Natural killer cell (primary cell): ENCODE measurements around the gene LHX3. TPM values are rescaled to one million over a fixed set of nuclear protein-coding genes. Genes with fewer than 3 reads are reported as not detected.

Experiments
- ATAC-seq, 3 donors: fragments of 150-1000 bp in 2 of 3; fragments of 200-7000 bp in 1 of 3; cut with Tn5 transposase; 1 replicate in 1 of 3; 2 replicates in 2 of 3; pipeline ENCODE4 v1.10.0; 2021; ENCODE audit warnings: mild to moderate bottlenecking in 2 of 3, moderate library complexity in 2 of 3
- DNase-seq, 2 donors: peaks; one replicate each; pipeline versions ENCODE4 v3.0.0 to v3.0.0-alpha.2; 2013 to 2021; ENCODE audit warnings: mixed read lengths in 1 of 2
- H3K27ac ChIP-seq: one replicate; pipeline ENCODE4 v1.5.1; 2013; ENCODE audit warnings: mild to moderate bottlenecking, low read length
- H3K27me3 ChIP-seq: one replicate; pipeline ENCODE4 v1.6.1; 2013; ENCODE audit warnings: low read length; ENCODE audit not compliant: control insufficient read depth, insufficient read depth
- H3K36me3 ChIP-seq: one replicate; pipeline ENCODE4 v1.6.1; 2013; ENCODE audit warnings: low read length; ENCODE audit not compliant: control insufficient read depth, insufficient read depth
- H3K4me1 ChIP-seq: one replicate; pipeline ENCODE4 v1.6.1; 2013; ENCODE audit warnings: low read length; ENCODE audit not compliant: control insufficient read depth, insufficient read depth
- H3K4me3 ChIP-seq: one replicate; pipeline ENCODE4 v1.5.1; 2013; ENCODE audit warnings: low read length
- H3K9me3 ChIP-seq: one replicate; pipeline ENCODE4 v1.6.1; 2013; ENCODE audit warnings: low read length; ENCODE audit not compliant: control insufficient read depth, insufficient read depth
- H3K27ac Mint-ChIP-seq, 2 donors: one replicate each; pipeline ENCODE4 v1.8.0; 2022; ENCODE audit warnings: mild to moderate bottlenecking in 2 of 2, mixed read lengths in 2 of 2, moderate library complexity in 1 of 2
- H3K27me3 Mint-ChIP-seq, 2 donors: one replicate each; pipeline ENCODE4 v1.8.0; 2022; ENCODE audit warnings: low read depth in 2 of 2, mixed read lengths in 2 of 2
- H3K36me3 Mint-ChIP-seq: one replicate; pipeline ENCODE4 v1.8.0; 2022; ENCODE audit warnings: mixed read lengths
- H3K4me1 Mint-ChIP-seq, 2 donors: one replicate each; pipeline ENCODE4 v1.8.0; 2022; ENCODE audit warnings: mixed read lengths in 2 of 2
- H3K4me3 Mint-ChIP-seq: one replicate; pipeline ENCODE4 v1.8.0; 2022; ENCODE audit warnings: mild to moderate bottlenecking, moderate library complexity, mixed read lengths
- H3K9me3 Mint-ChIP-seq, 2 donors: one replicate each; pipeline ENCODE4 v1.8.0; 2022; ENCODE audit warnings: mixed read lengths in 2 of 2
- WGBS: methylation state at CpG from one replicate; pipeline ENCODE4 v1.1.7; 2013; ENCODE audit warnings: missing lambda C conversion rate; ENCODE audit not compliant: insufficient coverage; 5-methylcytosine and 5-hydroxymethylcytosine counted together
- intact Hi-C: fragments of 100-400 bp; cut with micrococcal nuclease; formaldehyde crosslinking; loops from one replicate; pipeline ENCODE4 v1.14.2; 2022
- total RNA-seq, 4 donors: library from RNA; stranded (reverse); fragments of 120-200 nt in 1 of 4; gene quantifications; one replicate each; pipeline versions ENCODE4 v1.2.3 to v1.2.4, GENCODE V29; 2013 to 2022
- TF ChIP-seq, protein P1 (sequence below): fragments of 200-600 bp; IDR thresholded peaks from one replicate; pipeline ENCODE4 v1.8.0; 2022; ENCODE audit warnings: antibody characterized with exemption

The LHX3 gene
- total RNA-seq, 3 donors from 2014 or later (not counting 1 experiment from before 2014, with no cell fraction given): 0.38 TPM; not detected in 2

DNA sequence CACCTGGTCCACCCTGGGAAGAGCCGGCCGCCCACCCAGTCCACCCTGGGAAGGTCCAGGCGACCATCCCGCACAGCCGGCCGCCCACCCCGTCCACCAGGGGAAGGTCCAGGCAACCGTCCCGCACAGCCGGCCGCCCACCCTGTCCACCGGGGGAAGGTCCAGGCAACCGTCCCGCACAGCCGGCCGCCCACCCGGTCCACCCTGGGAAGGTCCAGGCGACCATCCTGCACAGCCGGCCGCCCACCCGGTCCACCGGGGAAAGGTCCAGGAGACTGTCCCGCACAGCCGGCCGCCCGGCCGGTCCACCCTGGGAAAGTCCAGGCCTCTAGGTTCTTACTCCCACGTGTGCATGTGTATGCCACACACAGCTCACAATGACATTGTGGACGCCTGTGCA is 47.4 kb upstream of the LHX3 start:
- no peak for ATAC-seq
- H3K9me3 Mint-ChIP-seq: no peaks in the 10 kb centered on the region

DNA sequence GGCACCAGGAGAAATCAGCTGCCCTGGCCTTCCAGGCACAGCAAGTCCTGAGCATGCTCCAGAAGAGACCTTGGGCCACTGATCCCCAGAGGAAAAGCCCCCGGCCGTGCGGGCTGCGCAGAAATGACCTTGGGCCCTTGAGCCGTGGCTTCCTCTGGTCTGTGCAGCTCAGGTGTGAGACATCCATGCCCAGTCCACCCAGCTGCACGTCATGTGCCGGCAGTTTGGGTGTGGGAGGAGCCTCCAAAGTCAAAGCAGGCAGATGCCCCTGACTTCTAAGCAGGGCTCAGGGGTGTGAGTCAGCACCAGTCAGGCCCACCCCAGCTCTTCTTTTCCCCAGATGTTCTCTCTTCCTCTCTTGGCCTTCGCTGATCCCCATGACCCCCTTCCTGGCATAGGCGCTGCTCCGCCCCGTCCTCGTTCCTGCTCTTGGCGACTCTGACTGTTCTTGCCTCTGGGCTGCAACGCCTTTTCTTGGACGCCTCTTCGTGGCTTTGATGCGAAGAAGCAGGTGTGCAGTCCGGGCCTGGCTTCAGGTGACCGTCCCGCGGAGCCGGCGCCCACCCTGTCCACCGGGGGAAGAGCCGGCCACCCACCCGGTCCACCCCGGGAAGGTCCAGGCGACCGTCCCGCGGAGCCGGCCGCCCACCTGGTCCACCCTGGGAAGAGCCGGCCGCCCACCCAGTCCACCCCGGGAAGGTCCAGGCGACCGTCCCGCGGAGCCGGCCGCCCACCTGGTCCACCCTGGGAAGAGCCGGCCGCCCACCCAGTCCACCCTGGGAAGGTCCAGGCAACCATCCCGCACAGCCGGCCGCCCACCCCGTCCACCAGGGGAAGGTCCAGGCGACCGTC is 46.6 kb upstream of the LHX3 start:
- Histone ChIP-seq H3K27me3 (no peaks in the 10 kb centered on the region), H3K4me1 (no peaks in the 10 kb centered on the region), H3K27ac (no peak overlapping the region), H3K4me3 (no peak overlapping the region), H3K9me3 (no peaks in the 10 kb centered on the region), H3K36me3 (no peaks in the 10 kb centered on the region)
- Mint-ChIP-seq H3K4me3 (no peak overlapping the region), H3K4me1 (no peaks in the 10 kb centered on the region), H3K9me3 (no peaks in the 10 kb centered on the region), H3K27me3 (no peaks in the 10 kb centered on the region), H3K36me3 (no peaks in the 10 kb centered on the region), H3K27ac (no peak overlapping the region)
- TF ChIP-seq, protein P1, sequence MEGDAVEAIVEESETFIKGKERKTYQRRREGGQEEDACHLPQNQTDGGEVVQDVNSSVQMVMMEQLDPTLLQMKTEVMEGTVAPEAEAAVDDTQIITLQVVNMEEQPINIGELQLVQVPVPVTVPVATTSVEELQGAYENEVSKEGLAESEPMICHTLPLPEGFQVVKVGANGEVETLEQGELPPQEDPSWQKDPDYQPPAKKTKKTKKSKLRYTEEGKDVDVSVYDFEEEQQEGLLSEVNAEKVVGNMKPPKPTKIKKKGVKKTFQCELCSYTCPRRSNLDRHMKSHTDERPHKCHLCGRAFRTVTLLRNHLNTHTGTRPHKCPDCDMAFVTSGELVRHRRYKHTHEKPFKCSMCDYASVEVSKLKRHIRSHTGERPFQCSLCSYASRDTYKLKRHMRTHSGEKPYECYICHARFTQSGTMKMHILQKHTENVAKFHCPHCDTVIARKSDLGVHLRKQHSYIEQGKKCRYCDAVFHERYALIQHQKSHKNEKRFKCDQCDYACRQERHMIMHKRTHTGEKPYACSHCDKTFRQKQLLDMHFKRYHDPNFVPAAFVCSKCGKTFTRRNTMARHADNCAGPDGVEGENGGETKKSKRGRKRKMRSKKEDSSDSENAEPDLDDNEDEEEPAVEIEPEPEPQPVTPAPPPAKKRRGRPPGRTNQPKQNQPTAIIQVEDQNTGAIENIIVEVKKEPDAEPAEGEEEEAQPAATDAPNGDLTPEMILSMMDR: no peak
- intact Hi-C loops: no loop called here
- no peak for DNase-seq
- no peak for ATAC-seq
- 86% methylated on average over 37 of the region's 50 CpGs for WGBS

More for the DNA sequence above, 47.4 kb upstream of the LHX3 start:
- WGBS: 91% methylated on average over 29 of the region's 29 CpGs
- no peaks in the 10 kb centered on the region for H3K27me3 ChIP-seq
- no peak overlapping the region for H3K4me3 ChIP-seq
- H3K4me1 ChIP-seq: no peaks in the 10 kb centered on the region
- H3K4me3 Mint-ChIP-seq: no peak overlapping the region
- TF ChIP-seq, protein P1: no peak
- no peak overlapping the region for H3K27ac ChIP-seq
- H3K36me3 ChIP-seq: no peaks in the 10 kb centered on the region
- H3K9me3 ChIP-seq: no peaks in the 10 kb centered on the region
- no peak for DNase-seq
- intact Hi-C loops: no loop called here
- H3K27me3 Mint-ChIP-seq: no peaks in the 10 kb centered on the region
- no peak overlapping the region for H3K27ac Mint-ChIP-seq
- no peaks in the 10 kb centered on the region for H3K4me1 Mint-ChIP-seq
- H3K36me3 Mint-ChIP-seq: no peaks in the 10 kb centered on the region

DNA sequence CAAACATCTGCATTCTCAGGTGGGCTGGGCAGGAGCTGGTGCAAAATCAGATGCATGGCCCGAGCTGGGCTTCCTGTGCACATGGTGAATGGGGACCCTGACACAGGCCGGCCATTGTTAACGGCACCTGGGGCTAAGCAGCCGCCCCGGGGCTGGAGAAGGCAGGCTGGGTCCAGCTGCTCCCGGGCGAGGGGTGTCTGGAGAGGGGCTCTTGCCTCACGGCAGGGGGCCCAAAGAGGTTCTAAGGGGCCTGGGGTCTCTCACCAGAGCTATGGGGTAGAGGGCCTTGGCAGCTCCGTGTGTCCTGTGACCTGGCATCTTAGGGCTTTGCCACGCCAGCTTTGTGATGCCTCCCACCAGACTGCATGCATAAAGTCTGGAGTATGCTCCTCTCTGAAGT is 45.7 kb upstream of the LHX3 start:
- TF ChIP-seq, protein P1: no peak
- DNase-seq: no peak
- no peak for ATAC-seq
- Histone ChIP-seq H3K4me1 (peaks cover 5% of the 10 kb centered on the region), H3K9me3 (no peaks in the 10 kb centered on the region), H3K27ac (no peak overlapping the region), H3K27me3 (no peaks in the 10 kb centered on the region), H3K36me3 (no peaks in the 10 kb centered on the region), H3K4me3 (no peak overlapping the region)
- Mint-ChIP-seq H3K9me3 (no peaks in the 10 kb centered on the region), H3K36me3 (no peaks in the 10 kb centered on the region), H3K27me3 (no peaks in the 10 kb centered on the region), H3K27ac (no peak overlapping the region), H3K4me3 (no peak overlapping the region), H3K4me1 (peaks cover 4 to 5% of the 10 kb centered on the region in 2 donors)
- WGBS: 71% methylated on average over 10 of the region's 10 CpGs
- intact Hi-C loops: no loop called here
